IMR-90 (cell line): ENCODE measurements around the gene ZYX. TPM values are rescaled to one million over a fixed set of nuclear protein-coding genes. Genes with fewer than 3 reads are reported as not detected.

ENCODE experiments used
- ATAC-seq: fragments of 200-7000 bp; cut with Tn5 transposase; 2 replicates; pipeline ENCODE4 v1.9.1; 2020; ENCODE audit warnings: low read depth, mild to moderate bottlenecking, moderate library complexity
- BruUV-seq: library from RNA; stranded (reverse); fragments of 400-500 nt; replicated peaks from 2 replicates; lab custom pipeline; 2021; lab: Mats Ljungman, UMichigan
- CTCF ChIA-PET: fragments of 300-600 bp; formaldehyde crosslinking; extraction: SDS; loops from one replicate; lab custom pipeline; 2021; ENCODE audit warnings: antibody characterized with exemption; lab: Yijun Ruan, JAX
- POLR2A ChIA-PET: fragments of 300-600 bp; sonication (Branson Sonifier 250); formaldehyde crosslinking; loops from one replicate; lab custom pipeline; 2022; ENCODE audit warnings: antibody characterized with exemption; ENCODE audit not compliant: unreplicated experiment; lab: Charles Lee
- DNase-seq: peaks from one replicate; pipeline ENCODE4 v3.0.0; 2013
- H2AFZ ChIP-seq: replicated peaks from 2 replicates; pipeline ENCODE3; 2013; ENCODE audit warnings: low read length, mild to moderate bottlenecking; ENCODE audit not compliant: poor library complexity
- H2AK5ac ChIP-seq: 2 replicates; pipeline ENCODE4 v1.6.1; 2013; ENCODE audit warnings: low read depth, low read length, inconsistent platforms
- H2AK9ac ChIP-seq: replicated peaks from 2 replicates; pipeline ENCODE3; 2013; ENCODE audit warnings: mild to moderate bottlenecking, low read depth, low read length, moderate library complexity; ENCODE audit not compliant: poor library complexity
- H2BK120ac ChIP-seq: 2 replicates; pipeline ENCODE4 v1.6.1; 2013; ENCODE audit warnings: low read depth, low read length, inconsistent platforms
- H2BK15ac ChIP-seq: 3 replicates; pipeline ENCODE4 v1.6.1; 2013; ENCODE audit warnings: low read depth, low read length, inconsistent platforms
- H2BK20ac ChIP-seq: 2 replicates; pipeline ENCODE4 v1.6.1; 2013; ENCODE audit warnings: low read depth, mild to moderate bottlenecking, inconsistent platforms, low read length, moderate library complexity
- H2BK5ac ChIP-seq: 2 replicates; pipeline ENCODE4 v1.6.1; 2013; ENCODE audit warnings: mild to moderate bottlenecking, low read depth, low read length, inconsistent platforms; ENCODE audit not compliant: poor library complexity, severe bottlenecking
- H3K14ac ChIP-seq: replicated peaks from 2 replicates; pipeline ENCODE4 v1.6.1; 2013; ENCODE audit warnings: low read depth, low read length, inconsistent platforms
- H3K18ac ChIP-seq: 2 replicates; pipeline ENCODE4 v1.6.1; 2013; ENCODE audit warnings: low read depth, low read length, control low read depth
- H3K23ac ChIP-seq: 2 replicates; pipeline ENCODE4 v1.6.1; 2013; ENCODE audit warnings: low read depth, low read length, inconsistent platforms
- H3K27ac ChIP-seq: 2 replicates; pipeline ENCODE4 v1.5.1; 2013; ENCODE audit warnings: mild to moderate bottlenecking, control low read depth, low read length; ENCODE audit not compliant: insufficient read depth
- H3K27me3 ChIP-seq: 2 replicates; pipeline ENCODE4 v1.6.1; 2013; ENCODE audit warnings: low read length; ENCODE audit not compliant: control insufficient read depth, insufficient read depth
- H3K36me3 ChIP-seq: 2 replicates; pipeline ENCODE4 v1.6.1; 2013; ENCODE audit warnings: low read length, mixed read lengths; ENCODE audit not compliant: control insufficient read depth, insufficient read depth
- H3K4ac ChIP-seq: 2 replicates; pipeline ENCODE4 v1.6.1; 2013; ENCODE audit warnings: low read depth, low read length, inconsistent platforms
- H3K4me1 ChIP-seq: 2 replicates; pipeline ENCODE4 v1.6.1; 2013; ENCODE audit warnings: low read length, mixed read lengths; ENCODE audit not compliant: control insufficient read depth, insufficient read depth
- H3K4me2 ChIP-seq: 2 replicates; pipeline ENCODE4 v1.6.1; 2013; ENCODE audit warnings: low read depth, mild to moderate bottlenecking, control low read depth, low read length, moderate library complexity
- H3K4me3 ChIP-seq: 2 replicates; pipeline ENCODE4 v1.5.1; 2013; ENCODE audit warnings: low read depth, mild to moderate bottlenecking, control low read depth, low read length, moderate library complexity; ENCODE audit not compliant: insufficient read depth
- H3K56ac ChIP-seq: 2 replicates; pipeline ENCODE4 v1.6.1; 2013; ENCODE audit warnings: low read length, inconsistent platforms; ENCODE audit not compliant: insufficient read depth; ENCODE audit errors: extremely low read depth
- H3K79me1 ChIP-seq, 2 experiments: 2 replicates each; pipeline ENCODE4 v1.6.1; 2013; ENCODE audit warnings: low read length in 2 of 2, inconsistent platforms in 1 of 2, low read depth in 1 of 2
- H3K9ac ChIP-seq: 2 replicates; pipeline ENCODE4 v1.6.1; 2013; ENCODE audit warnings: low read depth, low read length, control low read depth
- H3K9me1 ChIP-seq: 2 replicates; pipeline ENCODE4 v1.6.1; 2013; ENCODE audit warnings: low read length, inconsistent platforms; ENCODE audit not compliant: insufficient read depth
- H3K9me3 ChIP-seq: 2 replicates; pipeline ENCODE4 v1.6.1; 2013; ENCODE audit warnings: low read length; ENCODE audit not compliant: control insufficient read depth, insufficient read depth
- H4K20me1 ChIP-seq: 2 replicates; pipeline ENCODE4 v1.6.1; 2013; ENCODE audit warnings: low read length, inconsistent platforms; ENCODE audit not compliant: insufficient read depth
- H4K5ac ChIP-seq: 2 replicates; pipeline ENCODE4 v1.6.1; 2013; ENCODE audit warnings: mild to moderate bottlenecking, low read depth, low read length, control low read depth
- H4K8ac ChIP-seq, 2 experiments: 2 replicates each; pipeline ENCODE4 v1.6.1; 2013; ENCODE audit warnings: low read depth in 2 of 2, low read length in 2 of 2, control low read depth in 1 of 2, inconsistent platforms in 1 of 2
- H4K91ac ChIP-seq: 2 replicates; pipeline ENCODE4 v1.6.1; 2013; ENCODE audit warnings: low read depth, low read length, inconsistent platforms; ENCODE audit not compliant: insufficient read depth
- CEBPB ChIP-seq: IDR thresholded peaks from 2 replicates; pipeline ENCODE4 v1.6.1; 2012; ENCODE audit warnings: low read depth, low read length, improper control_type of control experiment
- CHD1 ChIP-seq: IDR thresholded peaks from 2 replicates; pipeline ENCODE4 v1.6.1; 2012; ENCODE audit warnings: low read depth, low read length, improper control_type of control experiment
- FOS ChIP-seq: fragments of 150-350 bp; IDR thresholded peaks from 2 replicates; pipeline ENCODE4 v1.6.1; 2016; ENCODE audit warnings: low read depth, low read length
- MAZ ChIP-seq: IDR thresholded peaks from 2 replicates; pipeline ENCODE4 v1.6.1; 2012; ENCODE audit warnings: low read depth, mild to moderate bottlenecking, low read length, improper control_type of control experiment, moderate library complexity, borderline replicate concordance
- POLR2A ChIP-seq: IDR thresholded peaks from 2 replicates; pipeline ENCODE4 v1.6.1; 2012; ENCODE audit warnings: mild to moderate bottlenecking, low read depth, low read length
- RFX5 ChIP-seq: IDR thresholded peaks from 2 replicates; pipeline ENCODE4 v1.8.0; 2012; ENCODE audit warnings: low read depth, mild to moderate bottlenecking, low read length, moderate library complexity
- WGBS, 2 experiments: methylation state at CpG; one replicate each; pipeline versions ENCODE4 v1.1.5 to v1.1.7; 2013; ENCODE audit warnings: missing lambda C conversion rate in 2 of 2; ENCODE audit not compliant: insufficient read length in 1 of 2; ENCODE audit errors: extremely low coverage in 2 of 2; 5-methylcytosine and 5-hydroxymethylcytosine counted together
- dilution Hi-C: fragments of 300-500 bp; cut with HindIII; formaldehyde crosslinking; loops from one replicate; pipeline ENCODE4 v1.14.3; 2018; ENCODE audit warnings: low sequenced_read_pairs; ENCODE audit not compliant: unreplicated experiment
- in situ Hi-C: fragments of 300-500 bp; cut with MboI; formaldehyde crosslinking; loops from 3 replicates; pipeline ENCODE4 v1.14.3; 2019; ENCODE audit warnings: low sequenced_read_pairs, inconsistent platforms, mixed read lengths
- intact Hi-C: fragments of 100-400 bp; cut with micrococcal nuclease; formaldehyde crosslinking; loops from 2 replicates; pipeline ENCODE4 v1.10.0; 2022
- polyA plus RNA-seq, 3 experiments: library from polyadenylated mRNA; depleted of rRNA; stranded (reverse); fragments of >200 nt; gene quantifications; 2 replicates each; pipeline ENCODE4 v1.2.3, GENCODE V29; 2012; ENCODE audit warnings: low replicate concordance in 1 of 3
- total RNA-seq: library from RNA; depleted of rRNA; stranded (reverse); fragments of >200 nt; gene quantifications from 2 replicates; pipeline ENCODE4 v1.2.3, GENCODE V29; 2012
- TF ChIP-seq, protein P1 (sequence below): conservative IDR thresholded peaks from 2 replicates; pipeline ENCODE4 v1.5.1; 2012; ENCODE audit warnings: mild to moderate bottlenecking, low read depth, low read length, improper control_type of control experiment
- TF ChIP-seq, protein P2 (sequence below): fragments of 150-350 bp; IDR thresholded peaks from 2 replicates; pipeline ENCODE4 v1.6.1; 2017; ENCODE audit warnings: mild to moderate bottlenecking, antibody characterized with exemption, low read length, low read depth
- TF ChIP-seq, protein P3 (sequence below): fragments of 150-350 bp; IDR thresholded peaks from 2 replicates; pipeline ENCODE4 v1.6.1; 2016; ENCODE audit warnings: low read depth, mild to moderate bottlenecking, low read length, moderate library complexity, borderline replicate concordance

The ZYX gene
- total and polyA plus RNA-seq, 2 of the 4 experiments (the other 2 are of a cell fraction), result 22.6 to 334 TPM

DNA sequence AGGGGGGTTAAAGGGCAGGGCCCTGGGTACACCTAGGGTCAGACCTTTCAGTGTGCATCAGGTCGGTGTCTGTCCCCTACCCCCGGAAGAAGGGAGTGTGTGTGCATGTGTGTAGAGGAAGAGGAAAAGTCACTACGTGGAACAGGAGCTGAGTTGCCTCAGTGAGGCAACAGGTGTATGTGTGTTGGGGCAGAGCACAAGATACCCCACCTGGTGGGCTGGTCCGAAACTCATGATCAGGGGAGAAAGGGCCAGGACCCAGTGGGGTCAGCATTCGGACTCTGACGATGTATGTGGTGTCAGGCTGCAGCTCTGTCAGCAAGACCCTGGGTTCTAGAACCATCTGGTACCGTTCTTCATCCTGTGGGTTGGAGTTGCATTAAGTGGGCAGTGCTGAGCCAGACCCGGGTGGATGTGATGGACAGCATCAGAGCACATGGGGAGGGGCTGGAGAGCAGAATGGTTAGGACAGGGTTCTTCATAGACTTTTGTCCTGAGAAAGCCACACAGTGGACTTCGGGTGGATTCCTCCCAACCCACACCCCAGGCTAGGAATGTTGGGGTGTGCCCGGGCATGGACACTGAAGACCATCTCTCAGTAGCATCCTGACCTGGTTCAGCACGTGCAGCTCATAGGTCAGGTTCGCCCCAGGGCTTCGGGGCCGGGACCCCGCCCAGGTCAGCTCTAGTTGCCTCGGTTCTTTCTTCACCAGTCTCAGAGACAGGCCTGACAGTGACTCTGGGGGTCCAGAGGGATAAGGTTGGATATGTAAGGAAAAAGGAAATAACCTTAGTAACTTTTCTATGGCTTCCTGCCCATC lies 16.8 kb downstream of the ZYX start:
- H2BK5ac ChIP-seq, result no peak overlapping the region
- H3K36me3 ChIP-seq, result peaks cover 4% of the 10 kb centered on the region; the same call in 1 of the 2 replicates
- WGBS, 2 experiments, result 93% methylated on average over 5 of the region's 16 CpGs; no CpG with 5 or more reads in 1 of the 2 experiments
- 0 out of 2 replicates have a peak overlapping the region, but pooled peaks have one; percentile 16 for H2AK5ac ChIP-seq
- H3K23ac ChIP-seq, result no peak overlapping the region
- H3K9ac ChIP-seq, result no peak overlapping the region
- peaks cover 10% of the 10 kb centered on the region for H3K27me3 ChIP-seq
- no peak overlapping the region for H3K4me2 ChIP-seq
- H2BK15ac ChIP-seq, result no peak overlapping the region
- no peak overlapping the region for H3K14ac ChIP-seq
- H3K4ac ChIP-seq, result no peak overlapping the region
- H3K79me1 ChIP-seq, result peaks cover 0 to 5% of the 10 kb centered on the region in 2 experiments; a peak in 2 of 4 replicates
- H2AFZ ChIP-seq, result no peak overlapping the region
- no peak overlapping the region for H3K27ac ChIP-seq
- H3K9me3 ChIP-seq, result no peaks in the 10 kb centered on the region
- ChIA-PET POLR2A (interaction anchor here (1.5 kb wide), 1 partner anchor 14 kb away, joined by 4 read pairs; no protein-coding TSS in a partner anchor), CTCF (interaction anchor here (1.0 kb wide), 1 partner anchor 158 kb away, joined by 3 read pairs; no protein-coding TSS in a partner anchor)
- H3K9me1 ChIP-seq, result peaks cover 14% of the 10 kb centered on the region; the same call in 1 of the 2 replicates
- no peak for DNase-seq
- H3K4me3 ChIP-seq, result no peak overlapping the region
- no peak overlapping the region for H2BK120ac ChIP-seq
- BruUV-seq, result no TSS peak
- no peak for ATAC-seq
- H2AK9ac ChIP-seq, result no peak overlapping the region
- no peak overlapping the region for H4K5ac ChIP-seq
- H4K20me1 ChIP-seq, result peaks cover 13% of the 10 kb centered on the region
- H2BK20ac ChIP-seq, result no peak overlapping the region
- no peak overlapping the region for H4K8ac ChIP-seq
- dilution Hi-C loops, result no loop called here
- H3K4me1 ChIP-seq, result peaks cover 10% of the 10 kb centered on the region; the same call in 1 of the 2 replicates
- H3K56ac ChIP-seq, result no peak overlapping the region
- in situ Hi-C loops, result no loop called here
- intact Hi-C loops, result no loop called here
- no peak overlapping the region for H3K18ac ChIP-seq
- H4K91ac ChIP-seq, result no peak overlapping the region
- TF ChIP-seq FOS (no peak), POLR2A (no peak), CHD1 (no peak), RFX5 (no peak), MAZ (no peak), CEBPB (no peak)
- TF ChIP-seq, protein P1, sequence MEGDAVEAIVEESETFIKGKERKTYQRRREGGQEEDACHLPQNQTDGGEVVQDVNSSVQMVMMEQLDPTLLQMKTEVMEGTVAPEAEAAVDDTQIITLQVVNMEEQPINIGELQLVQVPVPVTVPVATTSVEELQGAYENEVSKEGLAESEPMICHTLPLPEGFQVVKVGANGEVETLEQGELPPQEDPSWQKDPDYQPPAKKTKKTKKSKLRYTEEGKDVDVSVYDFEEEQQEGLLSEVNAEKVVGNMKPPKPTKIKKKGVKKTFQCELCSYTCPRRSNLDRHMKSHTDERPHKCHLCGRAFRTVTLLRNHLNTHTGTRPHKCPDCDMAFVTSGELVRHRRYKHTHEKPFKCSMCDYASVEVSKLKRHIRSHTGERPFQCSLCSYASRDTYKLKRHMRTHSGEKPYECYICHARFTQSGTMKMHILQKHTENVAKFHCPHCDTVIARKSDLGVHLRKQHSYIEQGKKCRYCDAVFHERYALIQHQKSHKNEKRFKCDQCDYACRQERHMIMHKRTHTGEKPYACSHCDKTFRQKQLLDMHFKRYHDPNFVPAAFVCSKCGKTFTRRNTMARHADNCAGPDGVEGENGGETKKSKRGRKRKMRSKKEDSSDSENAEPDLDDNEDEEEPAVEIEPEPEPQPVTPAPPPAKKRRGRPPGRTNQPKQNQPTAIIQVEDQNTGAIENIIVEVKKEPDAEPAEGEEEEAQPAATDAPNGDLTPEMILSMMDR, result no peak
- TF ChIP-seq, protein P2, sequence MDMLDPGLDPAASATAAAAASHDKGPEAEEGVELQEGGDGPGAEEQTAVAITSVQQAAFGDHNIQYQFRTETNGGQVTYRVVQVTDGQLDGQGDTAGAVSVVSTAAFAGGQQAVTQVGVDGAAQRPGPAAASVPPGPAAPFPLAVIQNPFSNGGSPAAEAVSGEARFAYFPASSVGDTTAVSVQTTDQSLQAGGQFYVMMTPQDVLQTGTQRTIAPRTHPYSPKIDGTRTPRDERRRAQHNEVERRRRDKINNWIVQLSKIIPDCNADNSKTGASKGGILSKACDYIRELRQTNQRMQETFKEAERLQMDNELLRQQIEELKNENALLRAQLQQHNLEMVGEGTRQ, result no peak
- TF ChIP-seq, protein P3, sequence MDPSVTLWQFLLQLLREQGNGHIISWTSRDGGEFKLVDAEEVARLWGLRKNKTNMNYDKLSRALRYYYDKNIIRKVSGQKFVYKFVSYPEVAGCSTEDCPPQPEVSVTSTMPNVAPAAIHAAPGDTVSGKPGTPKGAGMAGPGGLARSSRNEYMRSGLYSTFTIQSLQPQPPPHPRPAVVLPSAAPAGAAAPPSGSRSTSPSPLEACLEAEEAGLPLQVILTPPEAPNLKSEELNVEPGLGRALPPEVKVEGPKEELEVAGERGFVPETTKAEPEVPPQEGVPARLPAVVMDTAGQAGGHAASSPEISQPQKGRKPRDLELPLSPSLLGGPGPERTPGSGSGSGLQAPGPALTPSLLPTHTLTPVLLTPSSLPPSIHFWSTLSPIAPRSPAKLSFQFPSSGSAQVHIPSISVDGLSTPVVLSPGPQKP, result no peak
